Panc1 (cell line): ENCODE measurements around the gene ACOT8. TPM values are rescaled to one million over a fixed set of nuclear protein-coding genes. Genes with fewer than 3 reads are reported as not detected.

Source experiments
- ATAC-seq: fragments of 200-7000 bp; cut with Tn5 transposase; 2 replicates; pipeline ENCODE4 v1.9.1; 2020; ENCODE audit warnings: mild to moderate bottlenecking, moderate library complexity
- BruUV-seq: library from RNA; stranded (reverse); fragments of 400-500 nt; replicated peaks from 2 replicates; lab custom pipeline; 2021; lab: Mats Ljungman, UMichigan
- CTCF ChIA-PET: fragments of 300-600 bp; sonication (Branson Sonifier 250); formaldehyde crosslinking; loops from one replicate; lab custom pipeline; 2022; ENCODE audit warnings: antibody characterized with exemption; lab: Charles Lee
- POLR2A ChIA-PET: fragments of 300-600 bp; sonication (Branson Sonifier 250); formaldehyde crosslinking; loops from one replicate; lab custom pipeline; 2022; ENCODE audit warnings: antibody characterized with exemption; lab: Charles Lee
- DNase-seq: peaks from one replicate; pipeline ENCODE4 v3.0.0-alpha.2; 2010; ENCODE audit warnings: low read depth, low spot score
- H3K27ac ChIP-seq: 2 replicates; pipeline ENCODE4 v1.5.1; 2011; ENCODE audit warnings: mild to moderate bottlenecking, low read length, inconsistent platforms
- H3K27me3 ChIP-seq: fragments of 200-500 bp; sonication (Bioruptor generic); 2 replicates; pipeline ENCODE4 v1.6.0; 2014; ENCODE audit warnings: low read length, inconsistent platforms; ENCODE audit not compliant: control insufficient read depth, insufficient read depth
- H3K36me3 ChIP-seq: fragments of 200-500 bp; sonication (Bioruptor generic); 2 replicates; pipeline ENCODE4 v1.5.1; 2014; ENCODE audit warnings: inconsistent platforms, mild to moderate bottlenecking, low read length, moderate library complexity; ENCODE audit not compliant: control insufficient read depth, insufficient read depth
- H3K4me1 ChIP-seq: 2 replicates; pipeline ENCODE4 v1.5.1; 2011; ENCODE audit warnings: inconsistent platforms, mild to moderate bottlenecking, low read length, moderate library complexity; ENCODE audit not compliant: control insufficient read depth, insufficient read depth
- H3K4me3 ChIP-seq, 2 experiments: 2 replicates each; pipeline ENCODE4 v1.5.1; 2011 to 2012; ENCODE audit warnings: low read depth in 2 of 2, low read length in 2 of 2, mild to moderate bottlenecking in 2 of 2, inconsistent platforms in 1 of 2, moderate library complexity in 1 of 2
- H3K9me3 ChIP-seq: fragments of 200-500 bp; sonication (Bioruptor generic); 2 replicates; pipeline ENCODE4 v1.5.1; 2014; ENCODE audit warnings: low read depth, mild to moderate bottlenecking, inconsistent platforms, low read length, moderate library complexity; ENCODE audit not compliant: control insufficient read depth, insufficient read depth
- POLR2AphosphoS5 ChIP-seq: IDR thresholded peaks from 2 replicates; pipeline ENCODE4 v1.6.1; 2012; ENCODE audit warnings: mild to moderate bottlenecking, low read depth, low read length, moderate library complexity
- SIN3A ChIP-seq: IDR thresholded peaks from 2 replicates; pipeline ENCODE4 v1.6.1; 2012; ENCODE audit warnings: low read depth, mild to moderate bottlenecking, low read length, moderate library complexity, borderline replicate concordance; ENCODE audit not compliant: insufficient read depth
- TCF7L2 ChIP-seq: IDR thresholded peaks from 2 replicates; pipeline ENCODE4 v1.6.1; 2011; ENCODE audit warnings: mild to moderate bottlenecking, low read depth, low read length, inconsistent platforms
- in situ Hi-C: cut with HindIII; loops from 2 replicates; pipeline ENCODE4 v1.10.0; 2016; ENCODE audit warnings: low sequenced_read_pairs, low pct_unique_long_range_greater_than_20kb
- intact Hi-C: fragments of 100-400 bp; cut with micrococcal nuclease; formaldehyde crosslinking; loops from one replicate; pipeline ENCODE4 v1.10.0; 2022; ENCODE audit not compliant: unreplicated experiment
- total RNA-seq: library from RNA; stranded (reverse); gene quantifications from one replicate; pipeline ENCODE4 v1.2.1, GENCODE V29; 2021; ENCODE audit not compliant: unreplicated experiment
- TF ChIP-seq, protein P1 (sequence below): fragments of 450-650 bp; IDR thresholded peaks from 2 replicates; pipeline ENCODE4 v1.5.1; 2017; ENCODE audit warnings: mild to moderate bottlenecking
- TF ChIP-seq, protein P2 (sequence below), 2 experiments: IDR thresholded peaks; 2 replicates each; pipeline ENCODE4 v1.6.1; 2011 to 2012; ENCODE audit warnings: low read depth in 2 of 2, control low read depth in 1 of 2, low read length in 1 of 2, mild to moderate bottlenecking in 1 of 2, moderate library complexity in 1 of 2; ENCODE audit not compliant: insufficient read depth in 1 of 2

ACOT8 gene
- total RNA-seq, 1 experiment from 2014 or later: 21.1 TPM

DNA sequence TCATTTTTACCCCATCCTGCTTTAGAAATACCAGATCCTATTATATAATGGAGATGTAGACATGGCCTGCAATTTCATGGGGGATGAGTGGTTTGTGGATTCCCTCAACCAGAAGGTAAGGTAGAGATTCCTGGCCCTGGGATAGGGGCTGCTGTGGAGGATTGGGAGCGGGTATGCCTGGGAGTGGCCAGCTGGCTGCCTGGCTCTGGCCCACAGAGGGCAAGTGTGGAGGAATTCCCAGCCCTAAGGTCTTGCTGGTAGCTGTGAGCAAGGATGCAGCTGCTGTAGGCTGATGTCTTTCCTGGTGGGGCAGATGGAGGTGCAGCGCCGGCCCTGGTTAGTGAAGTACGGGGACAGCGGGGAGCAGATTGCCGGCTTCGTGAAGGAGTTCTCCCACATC is 40.5 kb upstream of the ACOT8 start:
- in situ Hi-C loops: no loop called here
- peaks cover under 1% of the 10 kb centered on the region; the same call in 1 of the 2 replicates for H3K36me3 ChIP-seq
- intact Hi-C loops: no loop called here

DNA sequence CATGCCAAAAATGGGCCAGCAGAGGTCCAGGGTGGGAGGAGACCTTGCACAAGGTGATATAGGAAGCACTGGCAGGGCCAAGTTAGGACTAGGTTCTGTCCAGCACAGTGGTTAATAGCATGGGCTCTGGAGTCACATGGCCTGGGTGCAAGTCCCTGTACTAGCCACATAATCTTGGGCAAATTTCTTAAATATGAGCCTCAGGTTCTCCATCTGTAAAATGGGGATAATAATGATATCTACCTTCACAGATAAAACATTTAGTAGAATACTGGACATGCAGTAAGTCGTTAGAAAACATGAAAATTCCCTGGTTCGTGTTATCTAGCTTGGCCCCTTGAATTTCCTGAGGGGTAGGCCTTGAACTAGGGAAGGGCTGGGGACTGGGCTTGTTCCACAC is 40.1 kb upstream of the ACOT8 start:
- no peak overlapping the region for H3K4me3 ChIP-seq
- TF ChIP-seq POLR2AphosphoS5 (no peak), SIN3A (no peak), TCF7L2 (no peak)
- peaks cover 3% of the 10 kb centered on the region; the same call in 1 of the 2 replicates for H3K36me3 ChIP-seq
- in situ Hi-C loops (no loop called here), intact Hi-C loops (no loop called here)
- H3K9me3 ChIP-seq: no peaks in the 10 kb centered on the region
- no peaks in the 10 kb centered on the region for H3K27me3 ChIP-seq
- ATAC-seq (no peak), DNase-seq (no peak)
- no TSS peak for BruUV-seq
- peaks cover 3% of the 10 kb centered on the region for H3K4me1 ChIP-seq
- H3K27ac ChIP-seq: no peak overlapping the region
- POLR2A ChIA-PET: no interaction called here
- CTCF ChIA-PET: no interaction called here

More for the DNA sequence above, 40.5 kb upstream of the ACOT8 start:
- ChIA-PET POLR2A (no interaction called here), CTCF (no interaction called here)
- DNase-seq: no peak
- no peak overlapping the region for H3K4me3 ChIP-seq
- no peaks in the 10 kb centered on the region for H3K27me3 ChIP-seq
- ATAC-seq: no peak
- H3K4me1 ChIP-seq: no peaks in the 10 kb centered on the region; the same call in 1 of the 2 replicates
- BruUV-seq: no TSS peak
- TF ChIP-seq POLR2AphosphoS5 (no peak), TCF7L2 (no peak)
- no peak overlapping the region for H3K27ac ChIP-seq
- no peaks in the 10 kb centered on the region for H3K9me3 ChIP-seq

DNA sequence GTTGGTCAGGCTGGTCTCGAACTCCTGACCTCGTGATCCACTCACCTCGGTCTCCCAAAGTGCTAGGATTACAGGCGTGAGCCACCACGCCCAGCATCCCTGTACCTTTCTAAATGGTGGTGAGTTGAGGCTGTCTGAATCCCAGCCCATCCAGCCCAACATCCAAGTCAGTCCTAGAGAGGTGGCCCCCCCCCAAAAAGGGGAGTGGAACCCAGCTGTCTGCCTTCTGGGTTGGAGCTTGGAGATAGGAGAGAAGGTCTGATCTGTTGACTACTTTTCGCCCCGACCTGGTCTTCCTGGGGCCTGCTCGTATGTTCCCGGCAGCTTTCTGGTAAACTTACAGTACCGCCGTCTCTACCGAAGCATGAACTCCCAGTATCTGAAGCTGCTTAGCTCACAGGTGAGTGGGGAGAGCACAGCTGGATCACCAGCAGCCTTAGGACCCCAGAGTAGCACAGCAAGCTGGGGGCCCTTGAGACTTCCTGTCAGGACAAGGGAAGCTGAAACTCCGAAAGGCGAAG is 39.5 kb upstream of the ACOT8 start:
- Histone ChIP-seq H3K36me3 (peaks cover 3% of the 10 kb centered on the region; the same call in 1 of the 2 replicates), H3K4me1 (peaks cover 8% of the 10 kb centered on the region), H3K9me3 (no peaks in the 10 kb centered on the region), H3K4me3 (no peak overlapping the region), H3K27me3 (no peaks in the 10 kb centered on the region), H3K27ac (no peak overlapping the region)
- TF ChIP-seq, protein P1, sequence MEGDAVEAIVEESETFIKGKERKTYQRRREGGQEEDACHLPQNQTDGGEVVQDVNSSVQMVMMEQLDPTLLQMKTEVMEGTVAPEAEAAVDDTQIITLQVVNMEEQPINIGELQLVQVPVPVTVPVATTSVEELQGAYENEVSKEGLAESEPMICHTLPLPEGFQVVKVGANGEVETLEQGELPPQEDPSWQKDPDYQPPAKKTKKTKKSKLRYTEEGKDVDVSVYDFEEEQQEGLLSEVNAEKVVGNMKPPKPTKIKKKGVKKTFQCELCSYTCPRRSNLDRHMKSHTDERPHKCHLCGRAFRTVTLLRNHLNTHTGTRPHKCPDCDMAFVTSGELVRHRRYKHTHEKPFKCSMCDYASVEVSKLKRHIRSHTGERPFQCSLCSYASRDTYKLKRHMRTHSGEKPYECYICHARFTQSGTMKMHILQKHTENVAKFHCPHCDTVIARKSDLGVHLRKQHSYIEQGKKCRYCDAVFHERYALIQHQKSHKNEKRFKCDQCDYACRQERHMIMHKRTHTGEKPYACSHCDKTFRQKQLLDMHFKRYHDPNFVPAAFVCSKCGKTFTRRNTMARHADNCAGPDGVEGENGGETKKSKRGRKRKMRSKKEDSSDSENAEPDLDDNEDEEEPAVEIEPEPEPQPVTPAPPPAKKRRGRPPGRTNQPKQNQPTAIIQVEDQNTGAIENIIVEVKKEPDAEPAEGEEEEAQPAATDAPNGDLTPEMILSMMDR: no peak
- TF ChIP-seq, protein P2, sequence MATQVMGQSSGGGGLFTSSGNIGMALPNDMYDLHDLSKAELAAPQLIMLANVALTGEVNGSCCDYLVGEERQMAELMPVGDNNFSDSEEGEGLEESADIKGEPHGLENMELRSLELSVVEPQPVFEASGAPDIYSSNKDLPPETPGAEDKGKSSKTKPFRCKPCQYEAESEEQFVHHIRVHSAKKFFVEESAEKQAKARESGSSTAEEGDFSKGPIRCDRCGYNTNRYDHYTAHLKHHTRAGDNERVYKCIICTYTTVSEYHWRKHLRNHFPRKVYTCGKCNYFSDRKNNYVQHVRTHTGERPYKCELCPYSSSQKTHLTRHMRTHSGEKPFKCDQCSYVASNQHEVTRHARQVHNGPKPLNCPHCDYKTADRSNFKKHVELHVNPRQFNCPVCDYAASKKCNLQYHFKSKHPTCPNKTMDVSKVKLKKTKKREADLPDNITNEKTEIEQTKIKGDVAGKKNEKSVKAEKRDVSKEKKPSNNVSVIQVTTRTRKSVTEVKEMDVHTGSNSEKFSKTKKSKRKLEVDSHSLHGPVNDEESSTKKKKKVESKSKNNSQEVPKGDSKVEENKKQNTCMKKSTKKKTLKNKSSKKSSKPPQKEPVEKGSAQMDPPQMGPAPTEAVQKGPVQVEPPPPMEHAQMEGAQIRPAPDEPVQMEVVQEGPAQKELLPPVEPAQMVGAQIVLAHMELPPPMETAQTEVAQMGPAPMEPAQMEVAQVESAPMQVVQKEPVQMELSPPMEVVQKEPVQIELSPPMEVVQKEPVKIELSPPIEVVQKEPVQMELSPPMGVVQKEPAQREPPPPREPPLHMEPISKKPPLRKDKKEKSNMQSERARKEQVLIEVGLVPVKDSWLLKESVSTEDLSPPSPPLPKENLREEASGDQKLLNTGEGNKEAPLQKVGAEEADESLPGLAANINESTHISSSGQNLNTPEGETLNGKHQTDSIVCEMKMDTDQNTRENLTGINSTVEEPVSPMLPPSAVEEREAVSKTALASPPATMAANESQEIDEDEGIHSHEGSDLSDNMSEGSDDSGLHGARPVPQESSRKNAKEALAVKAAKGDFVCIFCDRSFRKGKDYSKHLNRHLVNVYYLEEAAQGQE (IDR thresholded peaks at IDR 0.05; ENCODE audit: insufficient read depth in 1 of 2, low read depth in 2 of 2, low read length in 1 of 2): no peak
- TF ChIP-seq SIN3A: no peak
- TF ChIP-seq POLR2AphosphoS5: no peak
- TF ChIP-seq TCF7L2: no peak
- BruUV-seq: no TSS peak
- DNase-seq (no peak), ATAC-seq (no peak)
- POLR2A ChIA-PET: no interaction called here
- in situ Hi-C loops: no loop called here
- intact Hi-C loops: no loop called here
- CTCF ChIA-PET: no interaction called here
